ENCODE data around the gene ZNF555. TPM values are rescaled to one million over a fixed set of nuclear protein-coding genes. Genes with fewer than 3 reads are reported as not detected.

ZNF555 gene
- total and polyA plus RNA-seq, 9 of the 15 experiments (the other 6 are each of a cell fraction or from before 2014, with no cell fraction given): 2.0 to 6.7 (median 5.4) TPM

- TF ChIP-seq, protein P1, sequence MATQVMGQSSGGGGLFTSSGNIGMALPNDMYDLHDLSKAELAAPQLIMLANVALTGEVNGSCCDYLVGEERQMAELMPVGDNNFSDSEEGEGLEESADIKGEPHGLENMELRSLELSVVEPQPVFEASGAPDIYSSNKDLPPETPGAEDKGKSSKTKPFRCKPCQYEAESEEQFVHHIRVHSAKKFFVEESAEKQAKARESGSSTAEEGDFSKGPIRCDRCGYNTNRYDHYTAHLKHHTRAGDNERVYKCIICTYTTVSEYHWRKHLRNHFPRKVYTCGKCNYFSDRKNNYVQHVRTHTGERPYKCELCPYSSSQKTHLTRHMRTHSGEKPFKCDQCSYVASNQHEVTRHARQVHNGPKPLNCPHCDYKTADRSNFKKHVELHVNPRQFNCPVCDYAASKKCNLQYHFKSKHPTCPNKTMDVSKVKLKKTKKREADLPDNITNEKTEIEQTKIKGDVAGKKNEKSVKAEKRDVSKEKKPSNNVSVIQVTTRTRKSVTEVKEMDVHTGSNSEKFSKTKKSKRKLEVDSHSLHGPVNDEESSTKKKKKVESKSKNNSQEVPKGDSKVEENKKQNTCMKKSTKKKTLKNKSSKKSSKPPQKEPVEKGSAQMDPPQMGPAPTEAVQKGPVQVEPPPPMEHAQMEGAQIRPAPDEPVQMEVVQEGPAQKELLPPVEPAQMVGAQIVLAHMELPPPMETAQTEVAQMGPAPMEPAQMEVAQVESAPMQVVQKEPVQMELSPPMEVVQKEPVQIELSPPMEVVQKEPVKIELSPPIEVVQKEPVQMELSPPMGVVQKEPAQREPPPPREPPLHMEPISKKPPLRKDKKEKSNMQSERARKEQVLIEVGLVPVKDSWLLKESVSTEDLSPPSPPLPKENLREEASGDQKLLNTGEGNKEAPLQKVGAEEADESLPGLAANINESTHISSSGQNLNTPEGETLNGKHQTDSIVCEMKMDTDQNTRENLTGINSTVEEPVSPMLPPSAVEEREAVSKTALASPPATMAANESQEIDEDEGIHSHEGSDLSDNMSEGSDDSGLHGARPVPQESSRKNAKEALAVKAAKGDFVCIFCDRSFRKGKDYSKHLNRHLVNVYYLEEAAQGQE (IDR thresholded peaks at IDR 0.05; ENCODE audit: borderline replicate concordance): peak; percentile 25; the same call in 1 of the 2 replicates
- TF ChIP-seq, protein P1 (CRISPR knock-in tag; IDR thresholded peaks at IDR 0.05; ENCODE audit: low read depth): peak; percentile 33; the same call in 1 of the 2 replicates
- TF ChIP-seq SMARCA4 (IDR thresholded peaks at IDR 0.05): no peak
- no peak for TF ChIP-seq NCOR1 (IDR thresholded peaks at IDR 0.05)
- TF ChIP-seq ZNF133 (CRISPR knock-in tag; IDR thresholded peaks at IDR 0.05): no peak
- no peak for TF ChIP-seq RUNX1 (IDR thresholded peaks at IDR 0.05; ENCODE audit: low read depth)
- peak; percentile 85 for TF ChIP-seq CCNT2 (IDR thresholded peaks at IDR 0.05; ENCODE audit: borderline replicate concordance, extremely low read depth, insufficient read length, low read depth, low read length)
- TF ChIP-seq NCOA4 (IDR thresholded peaks at IDR 0.05; ENCODE audit: partially characterized antibody): no peak
- peak; percentile 64 for TF ChIP-seq TAF1 (IDR thresholded peaks at IDR 0.05; ENCODE audit: control insufficient read depth, extremely low read depth, insufficient read depth, low read length, severe bottlenecking)
- peak; percentile 70 for TF ChIP-seq RBFOX2 (IDR thresholded peaks at IDR 0.05; ENCODE audit: low read depth, low read length)
- TF ChIP-seq SIN3B (IDR thresholded peaks at IDR 0.05; ENCODE audit: low read depth): peak; percentile 75
- no peak for TF ChIP-seq POLR2B (IDR thresholded peaks at IDR 0.05; ENCODE audit: low read depth, partially characterized antibody)
- TF ChIP-seq ZNF316 (IDR thresholded peaks at IDR 0.05): no peak
- TF ChIP-seq LARP7 (IDR thresholded peaks at IDR 0.05): no peak
- TF ChIP-seq ZNF324 (CRISPR knock-in tag; IDR thresholded peaks at IDR 0.05): no peak
- TF ChIP-seq, protein P2, sequence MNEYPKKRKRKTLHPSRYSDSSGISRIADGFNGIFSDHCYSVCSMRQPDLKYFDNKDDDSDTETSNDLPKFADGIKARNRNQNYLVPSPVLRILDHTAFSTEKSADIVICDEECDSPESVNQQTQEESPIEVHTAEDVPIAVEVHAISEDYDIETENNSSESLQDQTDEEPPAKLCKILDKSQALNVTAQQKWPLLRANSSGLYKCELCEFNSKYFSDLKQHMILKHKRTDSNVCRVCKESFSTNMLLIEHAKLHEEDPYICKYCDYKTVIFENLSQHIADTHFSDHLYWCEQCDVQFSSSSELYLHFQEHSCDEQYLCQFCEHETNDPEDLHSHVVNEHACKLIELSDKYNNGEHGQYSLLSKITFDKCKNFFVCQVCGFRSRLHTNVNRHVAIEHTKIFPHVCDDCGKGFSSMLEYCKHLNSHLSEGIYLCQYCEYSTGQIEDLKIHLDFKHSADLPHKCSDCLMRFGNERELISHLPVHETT (CRISPR knock-in tag; conservative IDR thresholded peaks at IDR 0.05 in 1 of 2, IDR thresholded peaks at IDR 0.05 in 1 of 2): peak in 1 of 2 experiments; percentile 45; a peak in 1 of 4 replicates
- peak; percentile 45; the same call in 1 of the 2 replicates for TF ChIP-seq TOE1 (IDR thresholded peaks at IDR 0.05; ENCODE audit: borderline replicate concordance)
- TF ChIP-seq TOE1 (CRISPR knock-in tag; IDR thresholded peaks at IDR 0.05; ENCODE audit: borderline replicate concordance, low read depth): 0 out of 2 replicates have a peak, but pooled peaks have one; percentile 75
- no peak for TF ChIP-seq KHSRP (IDR thresholded peaks at IDR 0.05)
Observed at GRCh38 chr19:2819540-2820111, 21.6 kb upstream of the ZNF555 start, which contains the start of gene ZNF554 (continued).

All from K562 (cell line).